ENCODE data around the gene TRPM5. TPM values are rescaled to one million over a fixed set of nuclear protein-coding genes. Genes with fewer than 3 reads are reported as not detected.

Gene TRPM5
- polyA plus RNA-seq, 3 donors, result 2.7 to 4.5 (median 3.5) TPM

DNA sequence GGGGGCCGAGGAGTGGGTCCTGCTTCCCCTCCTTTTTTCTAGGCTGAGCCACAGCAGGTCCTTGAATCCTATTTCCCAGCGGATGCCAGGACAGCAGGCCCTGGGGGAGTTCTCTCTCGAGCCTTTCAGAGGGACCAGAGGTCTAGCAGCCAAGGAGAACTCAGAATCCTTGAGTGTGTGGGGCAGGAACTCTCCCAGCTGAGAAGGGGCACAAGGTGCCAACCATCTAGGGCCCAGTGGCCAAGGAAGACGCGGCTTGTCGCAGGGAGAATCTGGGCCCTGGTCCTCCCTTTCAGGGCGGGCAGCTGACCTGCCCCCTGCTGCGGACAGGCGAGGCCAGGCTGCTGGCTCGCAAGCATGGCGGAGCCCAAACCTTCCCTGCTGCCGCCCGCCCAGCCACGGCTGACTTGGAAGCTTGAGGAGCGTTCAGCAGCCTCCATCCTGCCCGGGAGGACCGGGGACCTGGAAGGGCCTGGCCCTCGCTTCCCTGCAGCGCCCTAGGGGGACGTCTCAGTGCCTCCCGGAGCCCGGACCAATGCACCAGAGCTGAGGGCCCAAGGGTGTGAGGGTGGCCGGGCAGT is 44.7 kb downstream of the TRPM5 start:
- DNase-seq (ENCODE audit: extremely low read depth in 1 of 11, low read depth in 9 of 11, low spot score in 4 of 11), result no peak

DNA sequence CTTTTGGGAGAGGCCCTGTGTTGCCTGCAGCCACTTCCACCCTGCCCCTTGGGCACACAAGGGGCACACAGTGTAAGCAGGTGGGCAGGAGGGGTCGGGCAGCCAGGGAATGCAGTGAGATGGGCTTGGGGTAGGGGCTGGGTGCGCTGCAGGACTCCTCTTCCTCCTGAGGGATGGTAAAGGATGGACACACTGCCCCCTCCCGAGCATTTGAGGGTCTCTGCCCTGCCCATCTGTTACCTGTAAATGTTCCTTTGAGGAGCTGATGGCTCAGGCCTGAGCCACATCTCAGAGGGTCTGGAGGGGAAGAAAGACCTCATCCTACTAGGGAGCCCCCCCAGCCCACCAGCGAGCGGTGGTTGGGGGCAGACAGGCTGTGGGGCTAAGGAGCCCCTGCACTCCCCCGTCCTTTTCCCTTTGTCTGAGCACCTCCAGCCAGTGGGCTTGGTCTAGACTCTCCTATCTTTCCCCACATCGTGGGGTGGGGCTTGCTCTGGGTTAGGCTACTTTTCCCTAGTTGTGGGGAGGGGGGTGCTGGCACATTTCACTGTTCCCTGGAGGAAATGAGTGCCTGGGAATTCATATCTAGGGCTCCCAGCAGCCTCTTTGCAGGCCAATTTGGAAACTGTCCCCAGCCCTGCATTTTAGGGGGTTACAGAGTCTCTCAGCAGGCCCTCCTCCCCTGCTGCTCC is 45.5 kb downstream of the TRPM5 start:
- no peak for DNase-seq (ENCODE audit: extremely low read depth in 1 of 11, low read depth in 9 of 11, low spot score in 4 of 11)

DNA sequence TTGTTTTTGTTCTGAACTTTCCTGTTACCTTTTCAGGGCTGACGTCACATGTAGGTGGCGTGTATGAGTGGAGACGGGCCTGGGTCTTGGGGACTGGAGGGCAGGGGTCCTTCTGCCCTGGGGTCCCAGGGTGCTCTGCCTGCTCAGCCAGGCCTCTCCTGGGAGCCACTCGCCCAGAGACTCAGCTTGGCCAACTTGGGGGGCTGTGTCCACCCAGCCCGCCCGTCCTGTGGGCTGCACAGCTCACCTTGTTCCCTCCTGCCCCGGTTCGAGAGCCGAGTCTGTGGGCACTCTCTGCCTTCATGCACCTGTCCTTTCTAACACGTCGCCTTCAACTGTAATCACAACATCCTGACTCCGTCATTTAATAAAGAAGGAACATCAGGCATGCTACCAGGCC is 47.3 kb downstream of the TRPM5 start:
- DNase-seq (ENCODE audit: extremely low read depth in 1 of 11, low read depth in 9 of 11, low spot score in 4 of 11), result no peak

DNA sequence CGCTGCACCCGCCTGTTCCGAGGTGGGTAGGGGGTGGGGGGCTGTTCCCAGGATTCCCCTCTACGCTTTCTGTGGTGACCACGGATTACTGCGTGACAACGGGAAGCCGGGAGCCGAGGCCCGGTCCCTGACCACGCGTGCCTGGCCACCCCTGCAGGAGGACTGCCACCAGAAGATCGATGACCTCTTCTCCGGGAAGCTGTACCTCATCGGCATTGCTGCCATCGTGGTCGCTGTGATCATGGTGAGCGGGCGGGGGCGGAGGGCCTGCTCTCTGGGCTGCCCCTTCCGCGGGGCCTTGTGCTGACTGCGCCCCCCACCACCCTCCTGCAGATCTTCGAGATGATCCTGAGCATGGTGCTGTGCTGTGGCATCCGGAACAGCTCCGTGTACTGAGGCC is 47.8 kb downstream of the TRPM5 start:
- no peak for DNase-seq (ENCODE audit: extremely low read depth in 1 of 11, low read depth in 9 of 11, low spot score in 4 of 11)

DNA sequence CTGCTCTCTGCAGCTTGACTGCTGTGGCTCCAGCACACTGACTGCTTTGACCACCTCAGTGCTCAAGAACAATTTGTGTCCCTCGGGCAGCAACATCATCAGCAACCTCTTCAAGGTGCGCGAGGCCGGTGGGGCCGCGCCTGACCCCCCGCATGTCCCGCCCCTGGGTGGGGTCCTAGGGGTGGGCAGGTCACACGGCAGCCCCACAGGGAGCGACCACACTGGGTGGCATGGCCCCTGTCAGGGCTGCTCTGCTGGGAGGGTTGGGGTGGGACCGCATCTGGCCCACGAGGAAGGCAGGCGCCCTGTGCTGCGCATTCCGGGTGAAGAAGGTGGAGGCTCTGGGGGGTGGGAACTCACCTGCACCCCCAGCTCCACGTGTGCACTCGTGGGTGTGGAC is 48.5 kb downstream of the TRPM5 start:
- no peak for DNase-seq (ENCODE audit: extremely low read depth in 1 of 11, low read depth in 9 of 11, low spot score in 4 of 11)

DNA sequence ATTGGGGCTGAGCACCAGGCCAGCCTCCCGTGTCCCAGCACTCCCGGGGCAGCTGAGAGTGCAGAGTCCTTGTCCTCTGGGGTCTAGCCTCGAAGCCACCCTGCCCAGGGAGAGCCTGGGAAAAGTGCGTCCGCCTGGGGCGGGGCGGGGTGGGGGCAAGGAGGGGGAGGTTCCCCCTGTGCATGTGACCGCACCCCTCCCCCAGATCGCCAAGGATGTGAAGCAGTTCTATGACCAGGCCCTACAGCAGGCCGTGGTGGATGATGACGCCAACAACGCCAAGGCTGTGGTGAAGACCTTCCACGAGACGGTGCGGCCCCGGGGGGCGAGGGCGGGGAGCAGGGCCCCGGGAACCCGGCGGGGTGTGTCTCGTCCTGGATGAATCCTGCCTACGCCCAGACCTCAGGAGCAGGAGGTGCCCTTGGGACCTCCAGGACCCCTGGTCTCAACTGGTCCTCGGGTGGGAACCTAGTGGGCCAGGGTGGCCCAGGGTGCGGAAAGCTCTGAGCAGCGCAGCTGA is 49.0 kb downstream of the TRPM5 start:
- no peak for DNase-seq (ENCODE audit: extremely low read depth in 1 of 11, low read depth in 9 of 11, low spot score in 4 of 11)

DNA sequence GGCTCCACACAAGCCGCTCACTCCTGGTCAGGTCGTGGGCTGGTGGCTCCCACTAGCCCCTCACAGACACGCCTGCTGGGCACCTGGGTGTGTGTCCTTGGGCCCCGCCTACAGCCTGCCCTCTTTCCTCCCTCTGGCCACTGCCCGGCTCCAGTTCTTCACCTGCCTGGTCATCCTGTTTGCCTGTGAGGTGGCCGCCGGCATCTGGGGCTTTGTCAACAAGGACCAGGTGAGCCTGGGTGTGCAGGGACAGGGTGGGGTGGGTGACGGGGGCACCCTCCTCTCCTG is 49.6 kb downstream of the TRPM5 start:
- DNase-seq (ENCODE audit: extremely low read depth in 1 of 11, low read depth in 9 of 11, low spot score in 4 of 11), result no peak

Other genes starting within 250 kb of the TRPM5 start
- gene ASCL2, start 173.9 kb downstream of the TRPM5 start, polyA plus RNA-seq (ENCODE audit: insufficient read length in 3 of 3), result 1 to 10 TPM; 1.5 to 3.8 (median 2.5) TPM
- 1 to 10 TPM in 1 of 3 donors, under 1 TPM in 2; 0.67 to 1.1 (median 0.82) TPM for gene C11orf21, start 142.6 kb downstream of the TRPM5 start, polyA plus RNA-seq (ENCODE audit: insufficient read length in 3 of 3)
- gene TSPAN32, start 142.5 kb downstream of the TRPM5 start, polyA plus RNA-seq (ENCODE audit: insufficient read length in 3 of 3), result 1 to 10 TPM; 1.6 to 2.7 (median 2.6) TPM
- 100 to 1,000 TPM; 528 to 587 (median 583) TPM for gene CD81, start 67.2 kb downstream of the TRPM5 start, polyA plus RNA-seq (ENCODE audit: insufficient read length in 3 of 3)
- 10 to 100 TPM; 30.8 to 45.5 (median 44.8) TPM for gene TSSC4, start 43.8 kb downstream of the TRPM5 start, polyA plus RNA-seq (ENCODE audit: insufficient read length in 3 of 3)
- gene KCNQ1, start 494 bp upstream of the TRPM5 start, polyA plus RNA-seq (ENCODE audit: insufficient read length in 3 of 3), result 10 to 100 TPM in 2 of 3 donors, 1 to 10 TPM in 1; 9.2 to 13.2 (median 10.6) TPM

Data from renal cortex interstitium (tissue), 11 donors.